ENCODE measurements around the gene STK32A.

DNA sequence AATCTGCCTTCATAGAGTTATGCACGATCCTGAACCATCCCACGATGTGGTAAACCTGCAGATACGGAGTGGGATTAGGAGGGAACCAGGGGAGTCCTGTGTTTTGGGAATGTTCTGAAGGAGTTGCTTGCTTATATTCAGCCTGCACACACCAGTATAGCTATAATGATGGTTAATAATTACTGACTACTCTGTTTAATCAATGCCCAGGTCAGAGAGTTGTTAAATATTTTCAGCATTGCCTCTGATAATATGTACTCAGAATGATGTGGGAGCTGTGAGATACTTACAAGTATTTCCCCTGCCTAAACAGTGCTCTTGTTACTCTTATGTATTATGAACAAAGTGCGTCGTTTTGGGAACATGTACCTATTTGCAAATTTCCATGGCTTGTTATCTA is 34.8 kb upstream of the STK32A start:
- TF ChIP-seq, protein P1, sequence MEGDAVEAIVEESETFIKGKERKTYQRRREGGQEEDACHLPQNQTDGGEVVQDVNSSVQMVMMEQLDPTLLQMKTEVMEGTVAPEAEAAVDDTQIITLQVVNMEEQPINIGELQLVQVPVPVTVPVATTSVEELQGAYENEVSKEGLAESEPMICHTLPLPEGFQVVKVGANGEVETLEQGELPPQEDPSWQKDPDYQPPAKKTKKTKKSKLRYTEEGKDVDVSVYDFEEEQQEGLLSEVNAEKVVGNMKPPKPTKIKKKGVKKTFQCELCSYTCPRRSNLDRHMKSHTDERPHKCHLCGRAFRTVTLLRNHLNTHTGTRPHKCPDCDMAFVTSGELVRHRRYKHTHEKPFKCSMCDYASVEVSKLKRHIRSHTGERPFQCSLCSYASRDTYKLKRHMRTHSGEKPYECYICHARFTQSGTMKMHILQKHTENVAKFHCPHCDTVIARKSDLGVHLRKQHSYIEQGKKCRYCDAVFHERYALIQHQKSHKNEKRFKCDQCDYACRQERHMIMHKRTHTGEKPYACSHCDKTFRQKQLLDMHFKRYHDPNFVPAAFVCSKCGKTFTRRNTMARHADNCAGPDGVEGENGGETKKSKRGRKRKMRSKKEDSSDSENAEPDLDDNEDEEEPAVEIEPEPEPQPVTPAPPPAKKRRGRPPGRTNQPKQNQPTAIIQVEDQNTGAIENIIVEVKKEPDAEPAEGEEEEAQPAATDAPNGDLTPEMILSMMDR (IDR thresholded peaks at IDR 0.05) = no peak
- no peak for TF ChIP-seq POLR2A (IDR thresholded peaks at IDR 0.05)
